GM21723 (cell line): ENCODE data around the gene ZNF276.
"Not testable (repeated sequence)": the region's sequence is repeated elsewhere in the genome, so short reads cannot be mapped to it uniquely, and the experiment has no call there.

Experiments
- ATAC-seq: cut with Tn5 transposase; IDR thresholded peaks from one replicate; pipeline ENCODE4 v1.9.1; 2021; ENCODE audit warnings: mild to moderate bottlenecking, moderate library complexity; ENCODE audit not compliant: unreplicated experiment

ZNF276 gene

DNA sequence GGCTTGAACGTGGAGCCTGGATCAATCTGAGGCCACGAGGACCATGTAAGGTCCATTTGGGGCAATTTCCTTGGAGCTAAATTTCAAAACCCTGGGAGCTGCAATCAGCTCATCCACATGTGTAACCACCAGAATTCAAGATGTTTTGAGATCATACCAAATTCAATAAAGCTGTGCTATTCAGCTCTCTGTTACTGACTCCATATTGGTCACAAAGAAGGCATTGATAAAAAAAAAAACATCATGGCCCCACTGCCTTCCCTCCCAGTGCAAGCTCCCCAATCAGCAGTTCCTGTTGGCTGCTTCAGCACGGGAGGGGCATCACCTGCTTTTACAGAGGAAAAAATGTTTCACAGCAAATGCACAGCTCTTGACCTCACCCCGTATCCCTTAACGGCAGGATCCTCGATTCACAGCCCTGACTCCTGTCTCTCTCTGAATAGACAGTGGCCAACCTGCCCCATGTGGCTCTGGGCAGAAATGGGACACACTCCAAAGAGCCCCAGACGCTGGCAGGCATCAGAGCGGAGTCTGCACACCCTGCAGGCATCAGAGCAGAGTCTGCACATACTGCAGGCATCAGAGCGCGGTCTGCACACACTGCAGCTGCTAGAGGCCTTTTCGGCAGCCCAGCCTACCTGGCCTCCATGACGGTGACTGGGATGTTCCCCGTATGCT is 58.0 kb downstream of the ZNF276 start:
- ATAC-seq: no peak

DNA sequence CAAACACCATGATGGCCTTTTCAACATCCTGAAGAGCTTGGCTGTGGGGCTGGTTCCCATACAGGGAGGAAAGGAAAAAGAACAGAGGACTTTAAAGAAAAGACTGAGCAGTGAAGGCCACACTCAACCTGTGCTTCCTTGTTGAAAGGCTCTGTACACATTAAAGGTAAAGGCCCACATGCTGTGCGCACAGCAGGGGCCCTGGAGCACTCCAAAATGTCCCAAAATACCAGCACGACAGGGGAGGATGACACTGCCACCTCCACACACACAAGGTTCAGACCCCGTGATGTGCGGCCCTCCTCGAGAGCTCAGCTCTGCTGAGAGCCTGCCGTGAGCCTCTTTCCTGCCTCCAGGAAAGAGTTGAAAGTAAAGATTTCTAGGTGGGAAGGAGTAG is 58.6 kb downstream of the ZNF276 start:
- ATAC-seq: no peak

DNA sequence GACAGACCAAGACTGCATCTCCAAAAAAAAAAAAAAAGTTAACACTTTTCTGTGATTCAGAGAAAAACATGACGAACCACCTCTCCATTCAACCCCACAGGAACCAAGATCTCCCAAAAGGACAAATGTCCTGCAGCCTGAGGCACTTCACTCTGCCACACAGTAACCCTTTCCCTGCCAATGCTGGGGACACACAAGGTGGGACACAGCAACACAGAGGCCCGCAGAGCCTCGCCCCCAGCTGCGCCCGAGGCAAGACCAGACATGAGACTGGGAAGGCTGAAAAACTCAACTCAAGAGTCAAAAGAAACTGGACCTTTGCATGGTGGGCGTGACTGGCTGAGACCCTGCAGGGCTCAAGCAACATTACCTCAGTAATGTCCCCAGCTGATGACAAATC is 61.2 kb downstream of the ZNF276 start:
- ATAC-seq: no peak

DNA sequence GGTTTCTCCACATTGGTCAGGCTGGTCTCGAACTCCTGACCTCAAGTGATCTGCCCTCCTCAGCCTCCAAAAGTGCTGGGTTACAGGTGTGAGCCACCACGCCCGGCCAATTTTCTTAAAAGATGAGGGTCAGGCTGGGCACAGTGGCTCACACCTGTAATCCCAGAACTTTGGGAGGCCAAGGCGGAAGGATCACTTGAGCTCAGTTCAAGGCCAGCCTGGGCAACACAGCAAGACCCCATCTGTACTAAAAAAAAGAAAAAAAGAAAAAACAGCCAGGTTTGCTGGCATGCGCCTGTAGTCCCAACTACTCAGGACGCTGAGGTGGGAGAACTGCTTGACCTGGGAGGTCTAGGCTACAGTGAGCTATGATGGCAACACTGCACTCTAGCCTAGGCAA is 62.6 kb downstream of the ZNF276 start:
- not testable (repeated sequence) for ATAC-seq

DNA sequence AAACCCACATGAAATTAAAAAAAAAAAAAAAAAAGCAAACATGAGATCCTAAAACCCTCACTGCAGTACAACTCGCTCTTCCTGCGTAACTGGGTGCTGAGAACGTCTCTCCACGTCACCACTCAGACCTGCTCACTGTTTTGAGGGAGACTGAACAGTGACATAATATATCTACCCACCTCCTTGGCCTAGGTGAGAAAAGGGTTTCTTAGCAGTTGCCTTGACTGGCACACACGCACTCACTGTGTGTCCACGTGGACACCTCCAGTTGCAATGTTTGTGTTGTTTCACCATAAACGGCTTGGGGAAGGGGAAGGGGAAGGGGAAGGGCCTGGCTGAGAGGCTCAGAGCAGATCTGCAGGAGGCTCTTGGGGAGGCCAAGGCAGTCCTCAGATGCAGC is 63.1 kb downstream of the ZNF276 start:
- no peak for ATAC-seq

DNA sequence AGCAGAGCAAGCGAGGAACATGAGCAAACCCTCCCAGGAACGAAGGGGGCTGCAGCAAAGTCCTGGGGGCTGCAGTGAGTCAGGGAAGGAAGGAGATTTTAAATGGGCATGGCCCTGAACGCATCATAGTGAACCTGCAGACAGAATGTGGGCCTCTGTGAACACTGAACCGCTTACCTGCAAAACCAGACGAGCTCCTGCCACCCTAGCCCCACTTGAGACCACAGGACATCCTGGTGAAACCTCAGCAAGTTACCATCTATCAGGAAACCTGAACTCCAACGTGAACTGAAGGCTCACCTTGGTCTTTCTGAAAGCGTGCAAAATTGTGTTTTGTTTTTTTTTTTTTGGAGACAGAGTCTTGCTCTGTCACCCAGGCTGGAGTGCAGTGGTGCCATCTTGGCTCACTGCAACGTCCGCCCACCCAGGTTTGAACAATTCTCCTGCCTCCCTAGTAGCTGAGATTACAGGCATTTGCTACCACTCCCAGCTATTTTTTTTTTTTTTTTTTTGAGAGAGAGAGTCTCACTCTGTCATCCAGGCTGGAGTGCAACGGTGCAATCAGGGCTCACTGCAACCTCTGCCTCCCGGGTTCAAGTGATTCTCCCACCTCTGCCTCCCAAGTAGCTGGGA is 64.3 kb downstream of the ZNF276 start:
- ATAC-seq: no peak

DNA sequence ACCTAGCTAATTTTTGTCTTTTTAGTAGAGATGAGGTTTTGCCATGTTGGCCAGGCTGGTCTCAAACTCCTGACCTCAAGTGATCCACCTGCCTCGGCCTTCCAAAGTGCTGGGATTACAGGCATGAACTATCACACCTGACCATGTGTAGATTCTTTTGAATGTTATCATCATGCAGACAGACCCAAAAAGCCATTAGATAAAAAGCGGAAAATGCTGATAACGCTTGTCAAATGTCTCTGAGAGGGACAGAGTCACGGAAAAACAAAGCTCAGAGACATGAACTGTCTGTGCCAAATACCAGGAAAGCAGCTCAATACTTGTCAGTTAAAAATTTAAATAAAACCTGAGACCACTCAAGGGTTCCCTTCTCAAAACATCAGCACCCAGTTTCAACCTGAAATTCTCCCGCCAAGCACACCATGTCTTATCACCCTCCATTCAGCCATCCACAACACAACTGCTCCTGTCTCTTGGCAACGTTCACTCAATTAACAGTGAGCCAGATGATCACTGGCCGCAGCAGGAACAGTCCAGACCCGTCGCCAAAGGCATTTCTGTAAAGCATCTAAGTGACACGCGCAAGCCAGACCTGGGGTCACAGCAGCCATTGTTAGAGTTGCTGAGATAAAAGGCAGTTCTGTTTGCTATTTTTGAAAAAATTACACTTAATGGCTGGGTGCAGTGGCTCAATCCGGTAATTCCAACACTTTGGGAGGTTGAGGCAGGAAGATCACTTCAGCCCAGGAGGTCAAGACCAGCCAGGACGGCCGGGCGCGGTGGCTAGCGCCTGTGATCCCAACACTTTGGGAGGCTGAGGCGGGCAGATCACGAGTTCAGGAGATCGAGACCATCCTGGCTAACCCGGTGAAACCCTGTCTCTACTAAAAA is 65.4 kb downstream of the ZNF276 start:
- ATAC-seq: no peak

DNA sequence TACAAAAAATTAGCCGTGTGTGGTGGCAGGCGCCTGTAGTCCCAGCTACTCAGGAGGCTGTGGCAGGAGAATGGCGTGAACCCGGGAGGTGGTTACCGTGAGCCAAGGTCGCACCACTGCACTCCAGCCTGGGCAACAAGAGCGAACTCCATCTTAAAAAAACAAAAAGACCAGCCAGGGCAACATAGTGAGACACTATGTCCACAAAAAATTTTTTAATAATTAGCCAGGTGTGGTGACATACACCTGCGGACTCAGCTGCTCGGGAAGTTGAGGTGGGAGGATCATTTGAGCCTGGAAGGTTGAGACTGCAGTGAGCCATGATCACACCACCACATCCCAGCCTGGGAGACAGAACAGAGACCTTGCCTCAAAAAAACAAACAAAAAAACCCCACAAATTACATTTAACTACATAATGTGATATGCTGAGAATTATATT is 66.0 kb downstream of the ZNF276 start:
- ATAC-seq: no peak
